GM06990 (cell line): ENCODE results near the gene NAV1.
"Not testable (repeated sequence)": the region's sequence is repeated elsewhere in the genome, so short reads cannot be mapped to it uniquely, and the experiment has no call there.

Experiments used
- DNase-seq: peaks from one replicate; pipeline ENCODE4 v3.0.0-alpha.2; 2011; ENCODE audit not compliant: insufficient read length; ENCODE audit errors: extremely low read depth
- H3K27me3 ChIP-seq: replicated peaks from 2 replicates; pipeline ENCODE4 v1.6.0; 2011; ENCODE audit warnings: low read length; ENCODE audit not compliant: control insufficient read depth, insufficient read depth
- H3K36me3 ChIP-seq: 2 replicates; pipeline ENCODE4 v1.5.1; 2011; ENCODE audit warnings: low read length; ENCODE audit not compliant: control insufficient read depth, insufficient read depth
- H3K4me3 ChIP-seq: replicated peaks from 2 replicates; pipeline ENCODE4 v1.5.1; 2011; ENCODE audit warnings: low read depth, mild to moderate bottlenecking, control low read depth, low read length
- TF ChIP-seq, protein P1 (sequence below): IDR thresholded peaks from 2 replicates; pipeline ENCODE4 v1.5.1; 2011; ENCODE audit warnings: low read length, control low read depth, mild to moderate bottlenecking, inconsistent platforms; ENCODE audit not compliant: insufficient read depth, poor library complexity, severe bottlenecking

NAV1 gene

GRCh38 chr1:201515062-201515750 is 23.7 kb upstream of the NAV1 start:
- H3K4me3 ChIP-seq, result no peak overlapping the region
- no peak for DNase-seq
- no peaks in the 10 kb centered on the region for H3K27me3 ChIP-seq
- H3K36me3 ChIP-seq, result peaks cover 5% of the 10 kb centered on the region
- TF ChIP-seq, protein P1, sequence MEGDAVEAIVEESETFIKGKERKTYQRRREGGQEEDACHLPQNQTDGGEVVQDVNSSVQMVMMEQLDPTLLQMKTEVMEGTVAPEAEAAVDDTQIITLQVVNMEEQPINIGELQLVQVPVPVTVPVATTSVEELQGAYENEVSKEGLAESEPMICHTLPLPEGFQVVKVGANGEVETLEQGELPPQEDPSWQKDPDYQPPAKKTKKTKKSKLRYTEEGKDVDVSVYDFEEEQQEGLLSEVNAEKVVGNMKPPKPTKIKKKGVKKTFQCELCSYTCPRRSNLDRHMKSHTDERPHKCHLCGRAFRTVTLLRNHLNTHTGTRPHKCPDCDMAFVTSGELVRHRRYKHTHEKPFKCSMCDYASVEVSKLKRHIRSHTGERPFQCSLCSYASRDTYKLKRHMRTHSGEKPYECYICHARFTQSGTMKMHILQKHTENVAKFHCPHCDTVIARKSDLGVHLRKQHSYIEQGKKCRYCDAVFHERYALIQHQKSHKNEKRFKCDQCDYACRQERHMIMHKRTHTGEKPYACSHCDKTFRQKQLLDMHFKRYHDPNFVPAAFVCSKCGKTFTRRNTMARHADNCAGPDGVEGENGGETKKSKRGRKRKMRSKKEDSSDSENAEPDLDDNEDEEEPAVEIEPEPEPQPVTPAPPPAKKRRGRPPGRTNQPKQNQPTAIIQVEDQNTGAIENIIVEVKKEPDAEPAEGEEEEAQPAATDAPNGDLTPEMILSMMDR, result no peak

- no peak for DNase-seq
- Histone ChIP-seq H3K4me3 (no peak overlapping the region), H3K36me3 (peaks cover 5% of the 10 kb centered on the region), H3K27me3 (no peaks in the 10 kb centered on the region)
- TF ChIP-seq, protein P1, result no peak
Observed at GRCh38 chr1:201515895-201516294, 23.0 kb upstream of the NAV1 start.

GRCh38 chr1:201516511-201517127 is 22.3 kb upstream of the NAV1 start:
- TF ChIP-seq, protein P1, result no peak
- DNase-seq, result no peak
- H3K4me3 ChIP-seq, result no peak overlapping the region
- peaks cover 5% of the 10 kb centered on the region for H3K36me3 ChIP-seq
- no peaks in the 10 kb centered on the region for H3K27me3 ChIP-seq

GRCh38 chr1:201517631-201518030 is 21.3 kb upstream of the NAV1 start:
- H3K4me3 ChIP-seq, result no peak overlapping the region
- no peak for DNase-seq
- no peaks in the 10 kb centered on the region for H3K27me3 ChIP-seq
- H3K36me3 ChIP-seq, result peaks cover 5% of the 10 kb centered on the region
- TF ChIP-seq, protein P1, result no peak

DNA sequence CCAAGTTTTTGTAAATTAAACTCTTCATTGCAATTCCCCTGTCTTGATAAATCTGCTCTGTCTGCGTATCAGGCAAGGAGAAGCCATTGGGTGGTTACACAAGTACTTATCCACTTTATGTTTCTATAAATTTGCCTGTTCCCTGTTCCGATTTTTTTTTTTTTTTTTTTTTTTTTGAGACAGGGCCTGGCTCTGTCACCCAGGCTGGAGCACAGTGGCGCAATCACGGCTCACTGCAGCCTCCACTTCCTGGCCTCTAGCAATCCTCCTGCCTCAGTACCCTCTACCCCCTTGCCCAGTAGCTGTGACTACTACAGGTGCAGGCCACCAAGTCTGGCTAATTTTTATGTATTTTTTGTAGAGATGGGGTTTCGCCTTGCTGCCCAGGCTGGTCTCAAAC is 20.9 kb upstream of the NAV1 start:
- H3K4me3 ChIP-seq, result no peak overlapping the region
- no peak for DNase-seq
- no peaks in the 10 kb centered on the region for H3K27me3 ChIP-seq
- TF ChIP-seq, protein P1, result no peak
- peaks cover 5% of the 10 kb centered on the region for H3K36me3 ChIP-seq

DNA sequence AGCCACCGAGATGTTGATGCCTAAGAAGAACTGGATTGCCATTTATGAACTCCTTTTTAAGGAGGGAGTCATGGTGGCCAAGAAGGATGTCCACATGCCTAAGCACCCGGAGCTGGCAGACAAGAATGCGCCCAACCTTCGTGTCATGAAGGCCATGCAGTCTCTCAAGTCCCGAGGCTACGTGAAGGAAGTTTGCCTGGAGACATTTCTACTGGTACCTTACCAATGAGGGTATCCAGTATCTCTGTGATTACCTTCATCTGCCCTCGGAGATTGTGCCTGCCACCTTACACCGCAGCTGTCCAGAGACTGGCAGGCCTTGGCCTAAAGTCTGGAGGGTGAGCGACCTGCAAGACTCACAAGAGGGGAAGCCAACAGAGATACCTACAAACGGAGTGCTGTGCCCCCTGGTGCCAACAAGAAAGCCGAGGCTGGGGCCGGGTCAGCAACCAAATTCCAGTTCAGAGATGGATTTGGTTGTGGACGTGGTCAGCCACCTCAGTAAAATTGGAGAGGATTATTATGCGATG is 18.8 kb upstream of the NAV1 start:
- not testable (repeated sequence) for H3K27me3 ChIP-seq, DNase-seq

More for the DNA sequence above, 18.8 kb upstream of the NAV1 start:
- H3K36me3 ChIP-seq, H3K4me3 ChIP-seq: not testable (repeated sequence)
